Epithelial cell of esophagus (primary cell): ENCODE data around the gene LPAR5.
A peak's percentile ranks its signal among the peaks of the same experiment; 100 is the strongest.

Source experiments
- DNase-seq: peaks from one replicate; pipeline ENCODE4 v3.0.0; 2010; ENCODE audit warnings: low read depth
- H3K4me3 ChIP-seq: 2 replicates; pipeline ENCODE4 v1.5.1; 2011; ENCODE audit warnings: mild to moderate bottlenecking, low read length, control low read depth
- CTCF ChIP-seq: IDR thresholded peaks from 2 replicates; pipeline ENCODE4 v1.5.1; 2011; ENCODE audit warnings: low read depth, mild to moderate bottlenecking, low read length, control low read depth, inconsistent platforms; ENCODE audit not compliant: insufficient read depth; ENCODE audit errors: missing control alignments

The LPAR5 gene

GRCh38 chr12:6664902-6665301 lies 29.1 kb upstream of the LPAR5 start:
- H3K4me3 ChIP-seq, result no peak overlapping the region
- DNase-seq, result no peak
- TF ChIP-seq CTCF, result no peak

- TF ChIP-seq CTCF, result no peak
- H3K4me3 ChIP-seq, result peak within 1 kb of the TSS; percentile 97
- peak; percentile 100 for DNase-seq
Measured at GRCh38 chr12:6662906-6663742, 27.4 kb upstream of the LPAR5 start, which contains the start of gene ING4. Gene ING4, minus strand, starts transcription at chr12:6663119. Its CDS starts 18 bp downstream, at chr12:6663101.

DNA sequence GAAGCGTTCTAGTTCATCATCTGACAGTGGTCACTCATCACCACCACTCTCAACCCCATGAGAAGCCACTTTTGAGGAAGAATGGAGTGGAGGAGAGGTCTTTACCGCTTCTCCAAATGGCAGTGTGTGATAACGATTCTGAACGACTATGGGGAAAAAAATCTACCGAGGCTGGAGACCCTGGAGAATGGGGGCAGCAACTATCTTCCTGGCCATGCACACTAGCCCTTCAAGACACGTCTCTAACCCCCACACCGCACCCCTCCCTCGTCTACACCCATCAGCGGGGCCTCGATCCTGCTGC lies 26.8 kb upstream of the LPAR5 start:
- no peak for TF ChIP-seq CTCF
- DNase-seq, result no peak
- peak overlapping the region; percentile 97 for H3K4me3 ChIP-seq

DNA sequence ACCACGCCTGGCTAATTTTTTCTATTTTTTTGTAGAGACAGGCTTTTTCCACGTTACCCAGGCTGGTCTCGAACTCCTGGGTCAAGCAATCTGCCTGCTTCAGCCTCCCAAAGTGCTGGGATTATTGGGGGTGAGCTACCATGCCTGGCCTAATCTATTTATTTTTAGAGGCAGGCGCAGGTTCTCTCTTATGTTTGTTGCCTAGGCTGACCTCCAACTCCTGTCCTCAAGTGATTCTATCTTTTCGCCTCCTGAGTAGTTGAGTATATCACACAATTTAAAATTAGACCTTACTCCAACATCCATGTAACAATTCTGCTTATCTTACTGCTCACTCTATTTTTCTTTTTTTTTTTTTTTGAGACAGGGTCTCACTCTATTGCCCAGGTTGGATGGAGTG lies 18.2 kb upstream of the LPAR5 start:
- no peak for DNase-seq
- TF ChIP-seq CTCF, result no peak
- H3K4me3 ChIP-seq, result no peak overlapping the region

- no peak for DNase-seq
- no peak for TF ChIP-seq CTCF
- no peak overlapping the region for H3K4me3 ChIP-seq
Measured at GRCh38 chr12:6653342-6653741, 17.6 kb upstream of the LPAR5 start.

DNA sequence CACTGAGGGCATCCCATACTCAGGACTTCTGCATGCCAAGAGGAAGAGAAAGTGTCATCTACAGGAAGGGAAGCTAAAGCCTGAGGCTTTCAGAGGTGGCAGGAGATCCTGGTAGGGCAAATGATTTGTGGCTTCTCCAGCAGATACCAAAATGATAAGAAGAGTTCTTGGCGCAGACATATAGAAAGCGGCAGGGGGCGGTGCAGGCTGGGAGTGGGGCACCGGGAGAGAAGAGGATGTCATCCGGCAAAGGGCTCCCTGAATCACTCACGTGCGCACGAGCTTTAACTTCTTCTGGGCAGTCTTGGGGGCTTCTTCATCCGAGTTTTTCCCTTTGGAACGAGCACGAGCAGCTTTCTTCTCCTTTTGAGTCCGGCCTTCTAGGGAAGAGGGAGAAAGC lies 16.6 kb upstream of the LPAR5 start:
- DNase-seq, result no peak
- TF ChIP-seq CTCF, result no peak
- no peak overlapping the region for H3K4me3 ChIP-seq

- DNase-seq, result no peak
- H3K4me3 ChIP-seq, result no peak overlapping the region
- TF ChIP-seq CTCF, result no peak
Measured at GRCh38 chr12:6650832-6651231, 15.1 kb upstream of the LPAR5 start.
